ENCODE data around the gene PLSCR4. TPM values are rescaled to one million over a fixed set of nuclear protein-coding genes. Genes with fewer than 3 reads are reported as not detected.

Gene PLSCR4
- total and polyA plus RNA-seq, 2 of the 4 experiments (the other 2 are of a cell fraction), result 3.8 to 4.4 TPM

GRCh38 chr3:146181216-146181615 lies 69.7 kb downstream of the PLSCR4 start:
- H4K8ac ChIP-seq (ENCODE audit: low read depth in 2 of 2, low read length in 2 of 2), result no peak overlapping the region
- no peak overlapping the region for H3K56ac ChIP-seq (ENCODE audit: extremely low read depth, insufficient read depth, low read length)
- ChIA-PET CTCF (no interaction called here), POLR2A (ENCODE audit: unreplicated experiment) (no interaction called here)
- in situ Hi-C loops (cut with MboI; ENCODE audit: low sequenced_read_pairs) (no loop called here), dilution Hi-C loops (cut with HindIII; ENCODE audit: low sequenced_read_pairs, unreplicated experiment) (no loop called here), intact Hi-C loops (cut with micrococcal nuclease) (no loop called here)
- H2BK5ac ChIP-seq (ENCODE audit: low read depth, low read length, poor library complexity, severe bottlenecking), result no peak overlapping the region
- DNase-seq, result no peak
- H4K5ac ChIP-seq (ENCODE audit: low read depth, low read length), result no peak overlapping the region
- H2AK9ac ChIP-seq (replicated peaks; ENCODE audit: low read depth, low read length, poor library complexity), result no peak overlapping the region
- no peak overlapping the region for H3K27ac ChIP-seq (ENCODE audit: insufficient read depth, low read length)
- ATAC-seq (ENCODE audit: low read depth), result no peak
- H3K14ac ChIP-seq (replicated peaks; ENCODE audit: low read depth, low read length), result no peak overlapping the region
- H2BK120ac ChIP-seq (ENCODE audit: low read depth, low read length), result no peak overlapping the region
- H3K79me1 ChIP-seq (ENCODE audit: low read depth in 1 of 2, low read length in 2 of 2), result no peaks in the 10 kb centered on the region; a peak in 1 of 4 replicates
- H3K9me3 ChIP-seq (ENCODE audit: control insufficient read depth, insufficient read depth, low read length), result no peaks in the 10 kb centered on the region
- no peak overlapping the region for H3K4me2 ChIP-seq (ENCODE audit: low read depth, low read length)
- H2AFZ ChIP-seq (replicated peaks; ENCODE audit: low read length, poor library complexity), result no peak overlapping the region
- no peaks in the 10 kb centered on the region for H3K36me3 ChIP-seq (ENCODE audit: control insufficient read depth, insufficient read depth, low read length)
- no TSS peak for BruUV-seq (replicated peaks)
- no peaks in the 10 kb centered on the region; the same call in 1 of the 2 replicates for H3K9me1 ChIP-seq (ENCODE audit: insufficient read depth, low read length)
- no peak overlapping the region for H2AK5ac ChIP-seq (ENCODE audit: low read depth, low read length)
- H3K4ac ChIP-seq (ENCODE audit: low read depth, low read length), result no peak overlapping the region
- H4K91ac ChIP-seq (ENCODE audit: insufficient read depth, low read depth, low read length), result no peak overlapping the region
- no peak overlapping the region for H3K23ac ChIP-seq (ENCODE audit: low read depth, low read length)
- H3K18ac ChIP-seq (ENCODE audit: low read depth, low read length), result no peak overlapping the region
- H3K4me1 ChIP-seq (ENCODE audit: control insufficient read depth, insufficient read depth, low read length), result no peaks in the 10 kb centered on the region
- no CpG with 5 or more reads among the region's 5 CpGs for WGBS, 2 experiments (ENCODE audit: extremely low coverage in 2 of 2, insufficient read length in 1 of 2)
- no peak overlapping the region for H3K9ac ChIP-seq (ENCODE audit: low read depth, low read length)
- no peaks in the 10 kb centered on the region for H3K27me3 ChIP-seq (ENCODE audit: control insufficient read depth, insufficient read depth, low read length)
- H2BK15ac ChIP-seq (ENCODE audit: low read depth, low read length), result no peak overlapping the region
- H4K20me1 ChIP-seq (ENCODE audit: insufficient read depth, low read length), result no peaks in the 10 kb centered on the region
- H3K4me3 ChIP-seq (ENCODE audit: insufficient read depth, low read depth, low read length), result no peak overlapping the region
- no peak overlapping the region for H2BK20ac ChIP-seq (ENCODE audit: low read depth, low read length)
- TF ChIP-seq RFX5 (IDR thresholded peaks at IDR 0.05; ENCODE audit: low read depth, low read length) (no peak), NFE2L2 (IDR thresholded peaks at IDR 0.05; ENCODE audit: low read depth, low read length) (no peak), MAFK (IDR thresholded peaks at IDR 0.05; ENCODE audit: low read depth, low read length) (no peak), CEBPB (IDR thresholded peaks at IDR 0.05; ENCODE audit: low read depth, low read length) (no peak), BHLHE40 (IDR thresholded peaks at IDR 0.05; ENCODE audit: low read depth, low read length) (no peak), POLR2A (IDR thresholded peaks at IDR 0.05; ENCODE audit: low read depth, low read length) (no peak), FOS (IDR thresholded peaks at IDR 0.05; ENCODE audit: low read depth, low read length) (no peak), RCOR1 (IDR thresholded peaks at IDR 0.05; ENCODE audit: insufficient replicate concordance, low read length) (no peak), USF2 (IDR thresholded peaks at IDR 0.05; ENCODE audit: low read depth, low read length) (no peak), RAD21 (IDR thresholded peaks at IDR 0.05; ENCODE audit: low read length) (no peak), MAZ (IDR thresholded peaks at IDR 0.05; ENCODE audit: borderline replicate concordance, low read depth, low read length) (no peak), CTCF (conservative IDR thresholded peaks at IDR 0.05; ENCODE audit: low read depth, low read length) (no peak)
- TF ChIP-seq, protein P1, sequence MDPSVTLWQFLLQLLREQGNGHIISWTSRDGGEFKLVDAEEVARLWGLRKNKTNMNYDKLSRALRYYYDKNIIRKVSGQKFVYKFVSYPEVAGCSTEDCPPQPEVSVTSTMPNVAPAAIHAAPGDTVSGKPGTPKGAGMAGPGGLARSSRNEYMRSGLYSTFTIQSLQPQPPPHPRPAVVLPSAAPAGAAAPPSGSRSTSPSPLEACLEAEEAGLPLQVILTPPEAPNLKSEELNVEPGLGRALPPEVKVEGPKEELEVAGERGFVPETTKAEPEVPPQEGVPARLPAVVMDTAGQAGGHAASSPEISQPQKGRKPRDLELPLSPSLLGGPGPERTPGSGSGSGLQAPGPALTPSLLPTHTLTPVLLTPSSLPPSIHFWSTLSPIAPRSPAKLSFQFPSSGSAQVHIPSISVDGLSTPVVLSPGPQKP (IDR thresholded peaks at IDR 0.05; ENCODE audit: borderline replicate concordance, low read depth, low read length), result no peak
